ENCODE results near the gene TNFRSF14.

- TF ChIP-seq POLR2A (IDR thresholded peaks at IDR 0.05): no peak
- TF ChIP-seq CTCF (IDR thresholded peaks at IDR 0.05 in 4 of 5, conservative IDR thresholded peaks at IDR 0.05 in 1 of 5): no peak
Measured at GRCh38 chr1:2570332-2570731, 14.2 kb downstream of the TNFRSF14 start.
